ENCODE measurements around the gene MID1. TPM values are rescaled to one million over a fixed set of nuclear protein-coding genes. Genes with fewer than 3 reads are reported as not detected.
A peak's percentile ranks its signal among the peaks of the same experiment; 100 is the strongest.

The MID1 gene
- total RNA-seq, 1 donor from 2014 or later, result 9.4 TPM

GRCh38 chrX:10507181-10507580 is 113.2 kb downstream of the MID1 start:
- H3K27ac ChIP-seq (replicated peaks), result peak overlapping the region; percentile 19
- no peaks in the 10 kb centered on the region for H3K36me3 ChIP-seq
- no peak overlapping the region for H3K4me3 ChIP-seq
- no peaks in the 10 kb centered on the region for H3K9me3 ChIP-seq (replicated peaks)
- no peaks in the 10 kb centered on the region for H3K27me3 ChIP-seq (ENCODE audit: low read depth)
- no peak for TF ChIP-seq CTCF (IDR thresholded peaks at IDR 0.05; ENCODE audit: borderline replicate concordance)
- no peak for DNase-seq
- intact Hi-C loops (cut with micrococcal nuclease), result no loop called here
- peaks cover 13% of the 10 kb centered on the region for H3K4me1 ChIP-seq

GRCh38 chrX:10506781-10507180 is 113.6 kb downstream of the MID1 start:
- no peak overlapping the region for H3K4me3 ChIP-seq
- no peak for TF ChIP-seq CTCF (IDR thresholded peaks at IDR 0.05; ENCODE audit: borderline replicate concordance)
- intact Hi-C loops (cut with micrococcal nuclease), result no loop called here
- H3K9me3 ChIP-seq (replicated peaks), result no peaks in the 10 kb centered on the region
- no peaks in the 10 kb centered on the region for H3K36me3 ChIP-seq
- H3K27me3 ChIP-seq (ENCODE audit: low read depth), result no peaks in the 10 kb centered on the region
- no peak for DNase-seq
- H3K4me1 ChIP-seq, result peaks cover 13% of the 10 kb centered on the region
- H3K27ac ChIP-seq (replicated peaks), result no peak overlapping the region

GRCh38 chrX:10505726-10506125 is 114.7 kb downstream of the MID1 start:
- Histone ChIP-seq H3K4me3 (no peak overlapping the region), H3K36me3 (no peaks in the 10 kb centered on the region), H3K27ac (replicated peaks) (no peak overlapping the region), H3K4me1 (peaks cover 13% of the 10 kb centered on the region), H3K9me3 (replicated peaks) (no peaks in the 10 kb centered on the region), H3K27me3 (ENCODE audit: low read depth) (no peaks in the 10 kb centered on the region)
- DNase-seq, result no peak
- TF ChIP-seq CTCF (IDR thresholded peaks at IDR 0.05; ENCODE audit: borderline replicate concordance), result no peak
- intact Hi-C loops (cut with micrococcal nuclease), result no loop called here

- no peak for DNase-seq
- no peak for TF ChIP-seq CTCF (IDR thresholded peaks at IDR 0.05; ENCODE audit: borderline replicate concordance)
- no peak overlapping the region for H3K4me3 ChIP-seq
- intact Hi-C loops (cut with micrococcal nuclease), result no loop called here
- H3K4me1 ChIP-seq, result peaks cover 9% of the 10 kb centered on the region
- H3K9me3 ChIP-seq (replicated peaks), result no peaks in the 10 kb centered on the region
- no peak overlapping the region for H3K27ac ChIP-seq (replicated peaks)
- no peaks in the 10 kb centered on the region for H3K27me3 ChIP-seq (ENCODE audit: low read depth)
- no peaks in the 10 kb centered on the region for H3K36me3 ChIP-seq
Observed at GRCh38 chrX:10502961-10503360, 117.4 kb downstream of the MID1 start.

GRCh38 chrX:10501611-10502010 is 118.8 kb downstream of the MID1 start:
- H3K27me3 ChIP-seq (ENCODE audit: low read depth), result no peaks in the 10 kb centered on the region
- no peaks in the 10 kb centered on the region for H3K36me3 ChIP-seq
- no peak for DNase-seq
- peaks cover 8% of the 10 kb centered on the region for H3K4me1 ChIP-seq
- intact Hi-C loops (cut with micrococcal nuclease), result no loop called here
- H3K27ac ChIP-seq (replicated peaks), result no peak overlapping the region
- no peak for TF ChIP-seq CTCF (IDR thresholded peaks at IDR 0.05; ENCODE audit: borderline replicate concordance)
- H3K4me3 ChIP-seq, result no peak overlapping the region
- no peaks in the 10 kb centered on the region for H3K9me3 ChIP-seq (replicated peaks)

Data from left ventricle myocardium inferior (tissue), 1 donor.